Subcutaneous adipose tissue (tissue), 4 donors: ENCODE results near the gene TNIP2. TPM values are rescaled to one million over a fixed set of nuclear protein-coding genes. Genes with fewer than 3 reads are reported as not detected.

ENCODE experiments used
- CTCF ChIP-seq: fragments of 450-650 bp; IDR thresholded peaks from one replicate; pipeline ENCODE4 v1.5.1; 2016; ENCODE audit warnings: low read depth, mild to moderate bottlenecking, control low read depth, antibody characterized with exemption, moderate library complexity
- total RNA-seq, 4 donors: library from RNA; depleted of rRNA; stranded (reverse); fragments of >200 nt; gene quantifications; one replicate each; pipeline ENCODE4 v1.1.0, GENCODE V29; 2016

Gene TNIP2
- total RNA-seq, 4 donors from 2014 or later: 25.6 to 88.2 (median 51.5) TPM

GRCh38 chr4:2715426-2715825 lies 40.7 kb downstream of the TNIP2 start:
- no peak for TF ChIP-seq CTCF

DNA sequence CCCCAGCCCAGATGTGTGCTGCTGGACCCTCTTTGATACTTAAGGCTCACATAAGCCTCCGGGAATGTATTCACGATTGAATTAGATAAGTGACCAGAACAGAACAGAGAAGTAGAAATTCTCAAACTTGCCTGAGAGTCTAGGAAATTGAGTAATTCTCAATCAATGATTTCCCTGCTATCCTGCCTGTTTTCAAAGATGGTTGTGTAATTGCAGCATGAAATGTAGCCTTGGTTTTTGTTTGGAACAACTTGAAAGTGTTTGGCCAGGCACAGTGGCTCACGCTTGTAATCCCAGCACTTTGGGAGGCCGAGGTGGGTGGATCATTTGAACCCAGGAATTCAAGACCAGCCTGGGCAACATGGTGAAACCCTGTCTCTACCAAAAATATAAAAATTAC lies 41.2 kb downstream of the TNIP2 start:
- no peak for TF ChIP-seq CTCF

GRCh38 chr4:2714061-2714770 lies 41.9 kb downstream of the TNIP2 start:
- TF ChIP-seq CTCF: no peak

GRCh38 chr4:2713337-2713736 lies 42.8 kb downstream of the TNIP2 start:
- TF ChIP-seq CTCF: no peak

GRCh38 chr4:2712261-2712842 lies 43.8 kb downstream of the TNIP2 start:
- no peak for TF ChIP-seq CTCF

DNA sequence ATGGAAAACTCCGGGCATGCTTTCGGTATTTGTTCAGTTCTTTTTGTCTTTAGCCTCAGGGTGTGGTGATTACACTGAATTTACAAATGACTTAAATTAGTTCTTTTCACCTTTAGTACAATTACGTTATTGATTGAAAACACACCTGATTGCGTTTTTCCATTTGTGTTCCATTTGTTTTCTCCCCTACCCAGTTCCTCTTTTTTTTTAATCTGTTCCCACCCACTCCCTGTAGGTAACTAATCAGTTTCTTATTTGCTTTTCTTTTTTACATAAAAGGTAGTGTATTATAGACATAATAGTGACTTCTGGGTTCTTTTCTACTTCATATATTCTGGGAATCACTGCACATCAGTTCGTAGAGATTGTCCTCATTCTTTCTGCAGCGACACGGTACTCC lies 53.4 kb downstream of the TNIP2 start:
- TF ChIP-seq CTCF: no peak

DNA sequence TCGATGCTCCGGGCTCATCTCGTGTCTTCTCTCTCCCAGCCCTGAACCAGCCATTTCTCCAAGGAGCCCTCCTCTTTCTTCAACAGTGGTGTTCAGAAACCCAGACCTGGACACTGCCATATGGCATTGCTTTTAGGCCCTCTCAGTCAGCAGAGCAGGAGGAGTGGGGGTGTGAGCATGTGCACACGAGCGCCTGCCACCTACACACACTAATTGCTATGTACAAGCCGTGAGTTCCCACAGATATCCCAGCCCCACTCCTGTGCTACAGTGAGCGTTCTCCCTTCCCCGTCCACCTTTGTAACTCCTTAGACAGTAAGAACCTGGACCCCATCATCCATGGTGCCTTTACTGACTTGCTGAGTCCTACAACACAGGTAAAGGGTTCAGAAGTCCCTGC lies 53.8 kb downstream of the TNIP2 start:
- no peak for TF ChIP-seq CTCF
